GM12878 (cell line): ENCODE measurements around the gene ABI1. TPM values are rescaled to one million over a fixed set of nuclear protein-coding genes. Genes with fewer than 3 reads are reported as not detected.

Experiments
- ATAC-seq: fragments of 200-7000 bp; cut with Tn5 transposase; 3 replicates; pipeline ENCODE4 v1.9.1; 2020; ENCODE audit warnings: mild to moderate bottlenecking, moderate library complexity
- BruUV-seq: library from RNA; stranded (reverse); fragments of 400-500 nt; replicated peaks from 2 replicates; lab custom pipeline; 2021; lab: Mats Ljungman, UMichigan
- CTCF ChIA-PET: fragments of 300-600 bp; sonication (Branson Sonifier 250); formaldehyde crosslinking; extraction: SDS; loops from one replicate; lab custom pipeline; 2021; ENCODE audit warnings: inconsistent platforms; lab: Yijun Ruan, JAX
- POLR2A ChIA-PET: fragments of 350-600 bp; formaldehyde crosslinking; extraction: SDS; loops from one replicate; lab custom pipeline; 2021; ENCODE audit warnings: inconsistent platforms; lab: Charles Lee
- RAD21 ChIA-PET: fragments of 300-600 bp; sonication (Branson Sonifier 250); formaldehyde crosslinking; loops from one replicate; lab custom pipeline; 2023; ENCODE audit warnings: antibody characterized with exemption; ENCODE audit not compliant: unreplicated experiment; lab: Charles Lee
- SMC1A ChIA-PET: fragments of 300-600 bp; sonication (Branson Sonifier 250); formaldehyde crosslinking; loops from one replicate; lab custom pipeline; 2023; ENCODE audit not compliant: unreplicated experiment, uncharacterized antibody; lab: Charles Lee
- DNase-seq: peaks from one replicate; pipeline ENCODE4 v3.0.0-alpha.2; 2011; ENCODE audit warnings: low read depth, low spot score
- FAIRE-seq: peaks from 3 replicates; lab custom pipeline; 2011; peaks lifted over from hg19 to GRCh38; lab: Jason Lieb, UNC
- H2AFZ ChIP-seq: 2 replicates; pipeline ENCODE4 v1.6.0; 2011; ENCODE audit warnings: low read depth, low read length, control low read depth; ENCODE audit not compliant: control insufficient read depth
- H3K27ac ChIP-seq: 2 replicates; pipeline ENCODE4 v1.5.1; 2011; ENCODE audit warnings: control low read depth; ENCODE audit not compliant: control insufficient read depth, insufficient read depth
- H3K27me3 ChIP-seq, 2 experiments: replicated peaks in 1 of 2; 2 replicates each; pipeline versions ENCODE4 v1.6.0 to v1.6.1; 2011; ENCODE audit warnings: low read length in 1 of 2; ENCODE audit not compliant: control insufficient read depth in 2 of 2, insufficient read depth in 2 of 2
- H3K36me3 ChIP-seq, 2 experiments: 2 replicates each; pipeline ENCODE4 v1.5.1; 2011; ENCODE audit warnings: low read length in 1 of 2; ENCODE audit not compliant: control insufficient read depth in 2 of 2, insufficient read depth in 2 of 2
- H3K4me1 ChIP-seq: 2 replicates; pipeline ENCODE4 v1.6.1; 2011; ENCODE audit warnings: mild to moderate bottlenecking, low read length, moderate library complexity, mixed read lengths; ENCODE audit not compliant: control insufficient read depth, insufficient read depth
- H3K4me2 ChIP-seq: 2 replicates; pipeline ENCODE4 v1.6.0; 2011; ENCODE audit warnings: control low read depth; ENCODE audit not compliant: control insufficient read depth, insufficient read depth
- H3K4me3 ChIP-seq: fragments of 200-600 bp; sonication (generic); 2 replicates; pipeline ENCODE4 v1.5.1; 2016
- H3K79me2 ChIP-seq: 2 replicates; pipeline ENCODE4 v1.6.0; 2011; ENCODE audit warnings: low read length; ENCODE audit not compliant: control insufficient read depth, insufficient read depth
- H3K9ac ChIP-seq: 2 replicates; pipeline ENCODE4 v1.8.0; 2011; ENCODE audit warnings: low read length, control low read depth, mixed read lengths; ENCODE audit not compliant: control insufficient read depth, insufficient read depth
- H3K9me3 ChIP-seq: replicated peaks from 3 replicates; pipeline ENCODE4 v1.5.1; 2011; ENCODE audit warnings: mild to moderate bottlenecking, low read length; ENCODE audit not compliant: control insufficient read depth, insufficient read depth
- H4K20me1 ChIP-seq: 2 replicates; pipeline ENCODE4 v1.6.0; 2011; ENCODE audit not compliant: control insufficient read depth, insufficient read depth
- ATF3 ChIP-seq: IDR thresholded peaks from 2 replicates; pipeline ENCODE4 v1.6.1; 2011; ENCODE audit warnings: low read depth, mild to moderate bottlenecking, low read length, moderate library complexity, borderline replicate concordance; ENCODE audit errors: extremely low read depth
- BCL11A ChIP-seq: IDR thresholded peaks from 2 replicates; pipeline ENCODE4 v1.6.1; 2011; ENCODE audit warnings: low read depth, low read length
- NBN ChIP-seq: fragments of 450-650 bp; IDR thresholded peaks from 2 replicates; pipeline ENCODE4 v1.6.1; 2016
- PBX3 ChIP-seq: IDR thresholded peaks from 2 replicates; pipeline ENCODE4 v1.6.1; 2011; ENCODE audit warnings: mild to moderate bottlenecking, low read depth, low read length, moderate library complexity; ENCODE audit not compliant: insufficient replicate concordance
- POLR2AphosphoS5 ChIP-seq: IDR thresholded peaks from 2 replicates; pipeline ENCODE4 v1.6.1; 2011; ENCODE audit warnings: mild to moderate bottlenecking, low read length, inconsistent platforms
- RUNX3 ChIP-seq: IDR thresholded peaks from 2 replicates; pipeline ENCODE4 v1.6.1; 2012; ENCODE audit warnings: low read length, inconsistent platforms
- ZNF274 ChIP-seq: IDR thresholded peaks from one replicate; pipeline ENCODE4 v1.8.0; 2011; ENCODE audit not compliant: insufficient read length, insufficient read depth
- WGBS: methylation state at CpG from one replicate; pipeline ENCODE4 v1.1.6; 2016; ENCODE audit warnings: low lambda C conversion rate; ENCODE audit not compliant: insufficient replicate concordance, insufficient coverage; ENCODE audit errors: missing lambda C conversion rate; 5-methylcytosine and 5-hydroxymethylcytosine counted together
- in situ Hi-C: fragments of 300-500 bp; cut with MboI; formaldehyde crosslinking; loops from 9 replicates; pipeline ENCODE4 v1.14.3; 2018; ENCODE audit warnings: mixed read lengths
- intact Hi-C: fragments of 100-400 bp; cut with micrococcal nuclease; formaldehyde crosslinking; loops from one replicate; pipeline ENCODE4 v1.14.2; 2022; ENCODE audit not compliant: unreplicated experiment
- polyA plus RNA-seq, 11 experiments: library from polyadenylated mRNA; depleted of rRNA in 4 of 11; unstranded in 6 of 11; stranded (reverse) in 5 of 11; fragments of >200 nt; fragmentation: Nextera tagmentation in 4 of 11; fragmentation: Illumina TruSeq in 1 of 11; extraction: Ambion mirVana in 4 of 11; extraction: Trizol in 1 of 11; gene quantifications; 1 replicate in 1 of 11; 2 replicates in 10 of 11; pipeline versions ENCODE4 v1.2.1 to v1.2.3, GENCODE V29; 2011 to 2016; ENCODE audit warnings: inconsistent platforms in 2 of 11, missing spikeins in 2 of 11, low read depth in 1 of 11
- total RNA-seq, 4 experiments: library from RNA; depleted of rRNA in 3 of 4; stranded (reverse); fragments of >200 nt in 3 of 4; fragmentation: Illumina TruSeq in 1 of 4; extraction: Trizol in 1 of 4; gene quantifications; 2 replicates each; pipeline versions ENCODE4 v1.2.1 to v1.2.3, GENCODE V29; 2013 to 2021
- TF ChIP-seq, protein P1 (sequence below): fragments of 450-650 bp; IDR thresholded peaks from 2 replicates; pipeline ENCODE4 v1.6.1; 2016; ENCODE audit warnings: mild to moderate bottlenecking
- TF ChIP-seq, protein P2 (sequence below): IDR thresholded peaks from 2 replicates; pipeline ENCODE4 v1.6.1; 2011; ENCODE audit warnings: borderline replicate concordance, low read depth, mild to moderate bottlenecking, moderate library complexity, mixed read lengths, low read length; ENCODE audit not compliant: insufficient read depth; ENCODE audit errors: extremely low read length

The ABI1 gene
- total and polyA plus RNA-seq, 10 of the 15 experiments (the other 5 are each of a cell fraction or from before 2014, with no cell fraction given) = 31.2 to 73.2 (median 50.7) TPM

DNA sequence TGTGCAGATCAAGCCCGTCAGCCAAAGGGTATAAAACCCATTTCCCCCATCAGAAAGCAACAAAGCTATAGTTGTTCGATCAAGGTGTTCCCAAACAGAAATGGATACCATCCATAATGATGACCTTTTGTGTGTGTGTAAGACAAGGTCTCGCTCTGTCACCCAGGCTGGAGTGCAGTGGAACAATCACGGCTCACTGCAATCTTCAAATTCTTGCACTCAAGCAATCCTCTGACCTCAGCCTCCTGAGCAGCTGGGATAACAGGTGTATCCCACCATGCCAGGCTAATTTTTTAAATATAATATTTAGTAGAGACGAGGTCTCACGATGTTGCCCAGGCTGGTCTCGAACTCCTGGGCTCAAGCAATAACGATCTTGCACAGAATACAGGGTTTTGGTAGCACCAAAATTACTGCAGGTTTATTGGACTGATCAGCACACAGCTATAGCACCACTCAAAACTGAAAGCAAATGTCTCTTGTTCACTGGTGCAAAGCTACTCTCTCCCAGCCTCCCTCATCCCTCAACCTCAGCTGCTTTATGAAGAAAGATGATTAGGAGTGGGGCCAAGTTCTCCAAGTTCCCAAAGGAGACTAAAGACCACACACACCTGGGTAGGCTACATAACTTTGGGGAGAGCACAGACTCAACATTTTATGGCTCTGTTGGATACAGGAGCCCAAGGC is 80.5 kb downstream of the ABI1 start:
- peaks cover 83% of the 10 kb centered on the region for H3K79me2 ChIP-seq
- in situ Hi-C loops = no loop called here
- peak overlapping the region; percentile 13; the same call in 1 of the 2 replicates for H3K4me3 ChIP-seq
- whole genome bisulfite sequencing = 94% methylated on average over 8 of the region's 8 CpGs
- SMC1A ChIA-PET = interaction anchor here (0.6 to 4.3 kb wide), 28 partner anchors 9 to 101 kb away, joined by 3 to 31 read pairs (median 6); no protein-coding TSS in a partner anchor
- H3K4me2 ChIP-seq = peak overlapping the region; percentile 53
- H3K9ac ChIP-seq = no peak overlapping the region
- POLR2A ChIA-PET = interaction anchor here (0.6 to 2.7 kb wide), 9 partner anchors 9 to 84 kb away, joined by 3 to 14 read pairs (median 6); partner anchors contain the start of gene ABI1
- H3K9me3 ChIP-seq = no peaks in the 10 kb centered on the region; the same call in 2 of the 3 replicates
- peak overlapping the region; percentile 58 for H3K27ac ChIP-seq
- no peak for FAIRE-seq
- H4K20me1 ChIP-seq = no peaks in the 10 kb centered on the region
- RAD21 ChIA-PET = interaction anchor here (0.6 to 2.4 kb wide), 13 partner anchors 9 to 101 kb away, joined by 3 to 17 read pairs (median 5); no protein-coding TSS in a partner anchor
- no peak for TF ChIP-seq ATF3
- no peak for TF ChIP-seq RUNX3
- TF ChIP-seq, protein P1, sequence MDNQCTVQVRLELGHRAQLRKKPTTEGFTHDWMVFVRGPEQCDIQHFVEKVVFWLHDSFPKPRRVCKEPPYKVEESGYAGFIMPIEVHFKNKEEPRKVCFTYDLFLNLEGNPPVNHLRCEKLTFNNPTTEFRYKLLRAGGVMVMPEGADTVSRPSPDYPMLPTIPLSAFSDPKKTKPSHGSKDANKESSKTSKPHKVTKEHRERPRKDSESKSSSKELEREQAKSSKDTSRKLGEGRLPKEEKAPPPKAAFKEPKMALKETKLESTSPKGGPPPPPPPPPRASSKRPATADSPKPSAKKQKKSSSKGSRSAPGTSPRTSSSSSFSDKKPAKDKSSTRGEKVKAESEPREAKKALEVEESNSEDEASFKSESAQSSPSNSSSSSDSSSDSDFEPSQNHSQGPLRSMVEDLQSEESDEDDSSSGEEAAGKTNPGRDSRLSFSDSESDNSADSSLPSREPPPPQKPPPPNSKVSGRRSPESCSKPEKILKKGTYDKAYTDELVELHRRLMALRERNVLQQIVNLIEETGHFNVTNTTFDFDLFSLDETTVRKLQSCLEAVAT = no peak
- no peak for TF ChIP-seq NBN
- TF ChIP-seq POLR2AphosphoS5 = no peak
- TF ChIP-seq BCL11A = no peak
- TF ChIP-seq ZNF274 = no peak
- no peak for TF ChIP-seq PBX3
- TF ChIP-seq, protein P2, sequence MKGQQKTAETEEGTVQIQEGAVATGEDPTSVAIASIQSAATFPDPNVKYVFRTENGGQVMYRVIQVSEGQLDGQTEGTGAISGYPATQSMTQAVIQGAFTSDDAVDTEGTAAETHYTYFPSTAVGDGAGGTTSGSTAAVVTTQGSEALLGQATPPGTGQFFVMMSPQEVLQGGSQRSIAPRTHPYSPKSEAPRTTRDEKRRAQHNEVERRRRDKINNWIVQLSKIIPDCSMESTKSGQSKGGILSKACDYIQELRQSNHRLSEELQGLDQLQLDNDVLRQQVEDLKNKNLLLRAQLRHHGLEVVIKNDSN = no peak
- TF ChIP-seq, all 136 proteins: peak for 0
- ATAC-seq = peak; percentile 66
- no TSS peak for BruUV-seq
- no peaks in the 10 kb centered on the region for H3K27me3 ChIP-seq
- no peak overlapping the region for H2AFZ ChIP-seq
- CTCF ChIA-PET = interaction anchor here (0.8 to 2.3 kb wide), 15 partner anchors 8 to 374 kb away, joined by 3 to 13 read pairs (median 4); partner anchors contain the start of genes ABI1 and YME1L1
- H3K36me3 ChIP-seq = peaks cover 0 to 8% of the 10 kb centered on the region in 2 experiments; a peak in 3 of 4 replicates
- intact Hi-C loops = no loop called here
- H3K4me1 ChIP-seq = peaks cover 34% of the 10 kb centered on the region
- no peak for DNase-seq
